ENCODE results near the gene GPSM1.

The GPSM1 gene

DNA sequence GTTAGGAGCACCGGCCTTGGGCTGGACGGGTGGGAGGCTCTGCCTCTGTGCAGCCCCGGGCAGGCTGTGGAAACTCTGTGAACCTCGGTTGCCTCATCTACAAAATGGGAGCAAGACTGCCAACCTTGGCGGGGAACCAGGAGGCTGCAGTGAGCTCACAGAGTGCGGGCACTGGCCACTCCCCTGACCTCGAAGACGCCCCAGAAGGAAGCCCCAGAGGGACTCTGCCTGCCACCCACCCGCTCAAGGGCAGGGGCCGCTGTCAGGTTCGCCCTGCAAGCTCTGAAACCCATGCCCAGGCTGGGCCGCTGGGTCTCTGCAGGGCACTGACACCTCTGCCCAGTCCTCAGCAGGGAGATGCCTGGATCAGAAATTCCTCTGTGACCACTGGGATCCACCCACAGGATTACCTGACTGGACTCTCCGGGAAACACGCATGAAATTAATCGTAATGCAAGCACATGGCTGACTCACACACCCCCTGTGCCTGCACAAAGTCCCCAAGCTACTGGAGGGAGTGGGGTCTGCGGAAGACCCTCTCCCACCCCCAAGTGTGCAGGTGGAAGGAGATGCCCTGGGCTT lies 30.8 kb upstream of the GPSM1 start:
- Mint-ChIP-seq H3K4me1 (no peaks in the 10 kb centered on the region), H3K36me3 (no peaks in the 10 kb centered on the region), H3K9me3 (no peaks in the 10 kb centered on the region), H3K27ac (no peak overlapping the region), H3K27me3 (peaks cover 6% of the 10 kb centered on the region), H3K4me3 (no peak overlapping the region)
- ATAC-seq (ENCODE audit: low read depth) (no peak), DNase-seq (ENCODE audit: low spot score in 2 of 2) (no peak)

DNA sequence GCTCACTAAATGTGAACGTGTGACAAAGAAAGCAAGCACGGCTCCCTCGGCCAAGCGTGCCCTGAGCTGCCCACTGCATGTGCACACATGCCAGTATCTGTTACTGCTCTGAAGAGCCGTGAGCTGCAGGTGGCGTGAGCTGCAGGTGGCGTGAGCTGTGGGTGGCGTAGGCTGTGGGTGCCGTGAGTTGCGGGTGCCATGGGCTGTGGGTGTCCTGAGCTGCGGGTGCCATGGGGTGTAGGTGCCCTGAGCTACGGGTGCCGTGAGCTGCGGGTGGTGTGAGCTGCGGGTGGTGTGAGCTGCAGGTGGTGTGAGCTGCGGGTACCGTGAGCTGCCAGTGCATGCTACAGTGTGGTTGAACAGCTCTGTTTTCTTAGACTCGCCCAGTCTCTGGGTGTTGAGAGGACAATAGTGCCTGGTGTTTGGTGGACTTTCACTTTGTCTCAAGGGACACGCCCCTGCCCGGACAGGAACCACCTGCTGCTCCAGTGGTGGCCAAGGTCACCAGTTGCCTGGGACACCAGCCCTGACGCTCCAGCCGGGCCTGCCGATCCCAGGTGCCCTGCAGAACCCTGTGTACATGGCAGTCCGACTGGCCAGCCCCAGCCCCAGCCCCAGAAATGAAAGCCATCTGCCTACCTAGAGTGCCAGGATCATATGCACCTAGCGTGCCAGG lies 30.2 kb upstream of the GPSM1 start:
- DNase-seq (ENCODE audit: low spot score in 2 of 2) (no peak), ATAC-seq (ENCODE audit: low read depth) (peak; percentile 5)
- Mint-ChIP-seq H3K36me3 (no peaks in the 10 kb centered on the region), H3K27ac (no peak overlapping the region), H3K9me3 (no peaks in the 10 kb centered on the region), H3K27me3 (peaks cover 6% of the 10 kb centered on the region), H3K4me3 (no peak overlapping the region), H3K4me1 (no peaks in the 10 kb centered on the region)

DNA sequence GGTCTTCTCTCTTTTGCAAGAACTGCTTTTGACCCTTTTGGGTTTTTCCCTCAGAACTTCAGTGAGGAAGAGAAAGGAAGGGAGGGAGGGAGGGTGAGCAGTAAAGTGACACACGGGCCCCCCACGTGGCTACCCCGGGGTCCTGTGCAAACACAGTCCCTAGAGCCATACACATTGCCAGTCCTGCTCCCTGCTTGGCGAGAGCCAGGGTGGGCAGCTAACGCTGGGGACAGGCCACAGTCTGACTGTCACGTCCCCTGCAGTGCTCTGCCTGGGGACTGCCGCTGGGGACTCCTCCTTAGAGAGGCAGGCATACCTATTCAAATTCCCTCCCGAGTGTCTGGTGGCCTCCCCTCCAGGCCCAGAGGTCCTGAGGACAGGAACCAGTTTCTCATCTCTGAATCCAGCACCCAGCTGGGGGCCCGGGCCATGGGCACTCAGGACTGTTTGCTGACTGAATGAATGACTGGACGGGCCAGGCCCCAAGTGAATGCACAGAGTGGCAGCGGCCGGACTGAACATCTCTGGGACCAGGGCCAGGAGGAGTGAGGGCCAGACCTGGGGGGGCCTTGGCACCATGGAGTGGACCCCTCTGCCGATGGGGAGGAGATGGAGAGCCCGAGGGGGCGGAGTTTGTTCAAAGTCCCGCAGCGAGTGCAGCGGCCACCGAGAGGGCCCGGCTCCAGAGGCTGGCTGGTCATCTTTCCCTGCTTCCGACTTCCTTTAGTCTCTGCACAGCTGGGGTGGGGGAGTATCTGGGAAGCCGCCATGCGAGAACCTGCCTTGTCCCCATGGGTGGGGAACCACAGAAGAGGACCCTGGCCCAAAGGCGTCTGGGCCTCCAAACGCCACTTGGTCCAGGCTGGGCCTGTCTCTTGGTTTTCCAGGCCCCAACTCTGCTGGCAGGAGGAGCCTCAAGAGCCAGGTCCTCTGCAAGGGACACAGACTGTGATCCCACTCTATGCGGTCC lies 29.3 kb upstream of the GPSM1 start:
- H3K4me3 Mint-ChIP-seq, result no peak overlapping the region
- ATAC-seq (ENCODE audit: low read depth) (no peak), DNase-seq (ENCODE audit: low spot score in 2 of 2) (no peak)
- H3K36me3 Mint-ChIP-seq, result no peaks in the 10 kb centered on the region
- H3K27ac Mint-ChIP-seq, result no peak overlapping the region
- H3K9me3 Mint-ChIP-seq, result no peaks in the 10 kb centered on the region
- H3K27me3 Mint-ChIP-seq, result peaks cover 10% of the 10 kb centered on the region
- H3K4me1 Mint-ChIP-seq, result no peaks in the 10 kb centered on the region

DNA sequence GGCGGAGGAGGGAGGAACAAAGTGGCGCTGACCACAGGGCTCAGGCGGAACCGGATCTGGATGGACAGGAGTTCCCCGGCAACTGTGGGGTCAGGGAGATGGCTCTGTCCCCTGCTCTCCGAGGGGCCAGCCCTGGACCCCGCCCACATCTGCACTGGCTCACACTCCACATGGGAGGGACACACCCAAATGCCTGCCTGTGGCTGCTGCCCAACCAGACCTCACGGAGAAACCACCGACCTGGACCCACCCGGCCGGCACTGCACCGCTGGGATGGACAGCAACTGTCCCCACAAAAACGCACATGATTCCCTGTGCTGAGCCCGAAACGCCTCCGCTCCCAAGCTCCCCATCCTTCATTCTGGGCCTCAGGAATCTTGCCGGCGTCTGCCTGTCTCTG lies 28.2 kb upstream of the GPSM1 start:
- no peak for DNase-seq (ENCODE audit: low spot score in 2 of 2)
- no peak overlapping the region for H3K27ac Mint-ChIP-seq
- no peak for ATAC-seq (ENCODE audit: low read depth)
- no peaks in the 10 kb centered on the region for H3K9me3 Mint-ChIP-seq
- H3K36me3 Mint-ChIP-seq, result no peaks in the 10 kb centered on the region
- H3K27me3 Mint-ChIP-seq, result peaks cover 11% of the 10 kb centered on the region
- no peak overlapping the region for H3K4me3 Mint-ChIP-seq
- no peaks in the 10 kb centered on the region for H3K4me1 Mint-ChIP-seq

DNA sequence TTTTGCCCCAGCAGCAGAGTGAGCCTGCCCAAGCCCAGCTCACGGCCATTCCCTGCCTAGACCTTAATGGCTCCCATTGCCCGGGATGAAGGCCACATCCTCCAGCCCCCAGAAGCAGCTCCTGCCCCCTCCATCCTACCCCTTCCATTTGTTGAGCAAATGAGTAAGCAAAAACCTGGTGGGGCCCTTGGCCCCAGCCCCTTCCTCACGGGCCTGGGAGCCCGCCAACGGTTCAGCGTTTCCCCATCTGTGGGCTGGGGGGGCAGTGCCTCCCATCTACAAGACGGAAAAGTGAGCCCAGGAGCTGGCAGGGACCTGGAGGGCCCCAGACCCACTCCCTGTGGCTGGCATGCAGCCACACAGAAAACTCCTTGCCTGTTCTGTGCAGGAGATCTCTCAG lies 27.8 kb upstream of the GPSM1 start:
- Mint-ChIP-seq H3K4me3 (no peak overlapping the region), H3K27ac (no peak overlapping the region), H3K36me3 (no peaks in the 10 kb centered on the region), H3K27me3 (peaks cover 11% of the 10 kb centered on the region), H3K9me3 (no peaks in the 10 kb centered on the region), H3K4me1 (no peaks in the 10 kb centered on the region)
- ATAC-seq (ENCODE audit: low read depth) (no peak), DNase-seq (ENCODE audit: low spot score in 2 of 2) (no peak)

DNA sequence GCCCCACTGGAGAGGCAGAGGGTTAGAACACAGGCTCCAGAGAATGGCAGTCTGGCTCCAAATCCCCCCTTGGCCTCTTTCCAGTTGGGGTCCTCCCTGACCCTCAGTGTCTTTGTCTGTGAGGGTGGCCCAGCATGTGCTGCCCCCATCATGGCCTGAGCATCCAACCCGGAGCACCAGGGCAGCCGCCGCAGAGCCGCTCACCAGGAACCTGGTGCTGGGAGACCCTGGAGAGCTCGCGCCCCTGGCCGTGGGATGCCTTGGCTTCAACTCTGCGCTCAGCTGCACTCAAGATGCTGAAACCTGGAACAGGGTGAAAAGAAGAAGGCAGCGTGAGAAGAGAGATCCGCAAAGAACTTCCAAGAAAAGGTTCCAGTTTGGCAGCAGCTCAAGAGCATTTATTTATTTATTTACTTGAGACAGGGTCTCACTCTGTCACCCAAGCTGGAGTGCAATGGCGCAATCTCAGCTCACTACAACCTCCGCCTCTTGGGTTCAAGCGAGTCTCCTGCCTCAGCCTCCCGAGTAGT lies 27.3 kb upstream of the GPSM1 start:
- DNase-seq (ENCODE audit: low spot score in 2 of 2) (no peak), ATAC-seq (ENCODE audit: low read depth) (no peak)
- Mint-ChIP-seq H3K27me3 (peaks cover 11% of the 10 kb centered on the region), H3K27ac (no peak overlapping the region), H3K36me3 (no peaks in the 10 kb centered on the region), H3K4me3 (no peak overlapping the region), H3K4me1 (no peaks in the 10 kb centered on the region), H3K9me3 (no peaks in the 10 kb centered on the region)

DNA sequence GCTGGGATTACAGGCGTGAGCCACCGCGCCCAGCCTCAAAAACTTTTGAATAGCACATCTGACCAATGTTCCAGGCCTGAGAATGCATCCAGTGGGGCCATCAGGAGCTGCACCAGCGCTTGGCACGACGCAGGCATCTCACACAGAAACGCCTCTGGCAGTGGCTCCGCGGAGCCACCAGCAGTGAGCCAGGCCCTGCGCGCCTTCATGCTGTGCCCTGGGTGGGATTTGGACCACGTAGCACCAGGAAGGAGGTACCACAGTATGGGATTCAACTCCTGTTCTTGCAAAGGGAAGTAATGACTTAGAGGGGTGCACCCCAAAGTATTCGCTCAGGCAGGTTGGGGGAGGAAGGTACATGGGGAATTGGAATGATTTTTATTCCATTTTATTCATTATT lies 26.5 kb upstream of the GPSM1 start:
- ATAC-seq (ENCODE audit: low read depth) (no peak), DNase-seq (ENCODE audit: low spot score in 2 of 2) (no peak)
- H3K36me3 Mint-ChIP-seq, result no peaks in the 10 kb centered on the region
- no peak overlapping the region for H3K27ac Mint-ChIP-seq
- peaks cover 13% of the 10 kb centered on the region for H3K27me3 Mint-ChIP-seq
- H3K4me1 Mint-ChIP-seq, result no peaks in the 10 kb centered on the region
- H3K9me3 Mint-ChIP-seq, result no peaks in the 10 kb centered on the region
- no peak overlapping the region for H3K4me3 Mint-ChIP-seq

DNA sequence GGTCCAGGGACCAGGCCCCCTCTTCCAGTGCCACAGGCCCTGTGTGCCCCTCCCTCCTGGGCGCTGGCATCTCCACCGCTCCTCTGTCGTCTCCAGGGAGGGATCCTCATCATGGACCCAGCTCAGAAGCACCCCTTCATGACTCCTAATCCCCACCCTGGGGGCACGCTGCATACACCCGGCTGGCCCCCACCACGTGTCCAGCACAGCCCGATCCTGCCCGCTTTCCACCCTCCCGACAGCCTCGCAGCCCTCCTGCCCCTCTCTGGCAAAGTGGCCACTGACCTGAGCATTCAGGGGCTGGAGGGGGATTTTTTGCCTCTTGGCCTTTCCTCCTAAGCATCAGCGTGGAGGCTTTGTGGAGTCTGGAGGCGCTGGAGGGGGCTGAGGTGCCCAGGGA lies 24.8 kb upstream of the GPSM1 start:
- H3K36me3 Mint-ChIP-seq, result no peaks in the 10 kb centered on the region
- no peaks in the 10 kb centered on the region for H3K9me3 Mint-ChIP-seq
- H3K4me3 Mint-ChIP-seq, result no peak overlapping the region
- peaks cover 5% of the 10 kb centered on the region for H3K4me1 Mint-ChIP-seq
- no peak overlapping the region for H3K27ac Mint-ChIP-seq
- DNase-seq (ENCODE audit: low spot score in 2 of 2) (no peak), ATAC-seq (ENCODE audit: low read depth) (no peak)
- H3K27me3 Mint-ChIP-seq, result peaks cover 18% of the 10 kb centered on the region

DNA sequence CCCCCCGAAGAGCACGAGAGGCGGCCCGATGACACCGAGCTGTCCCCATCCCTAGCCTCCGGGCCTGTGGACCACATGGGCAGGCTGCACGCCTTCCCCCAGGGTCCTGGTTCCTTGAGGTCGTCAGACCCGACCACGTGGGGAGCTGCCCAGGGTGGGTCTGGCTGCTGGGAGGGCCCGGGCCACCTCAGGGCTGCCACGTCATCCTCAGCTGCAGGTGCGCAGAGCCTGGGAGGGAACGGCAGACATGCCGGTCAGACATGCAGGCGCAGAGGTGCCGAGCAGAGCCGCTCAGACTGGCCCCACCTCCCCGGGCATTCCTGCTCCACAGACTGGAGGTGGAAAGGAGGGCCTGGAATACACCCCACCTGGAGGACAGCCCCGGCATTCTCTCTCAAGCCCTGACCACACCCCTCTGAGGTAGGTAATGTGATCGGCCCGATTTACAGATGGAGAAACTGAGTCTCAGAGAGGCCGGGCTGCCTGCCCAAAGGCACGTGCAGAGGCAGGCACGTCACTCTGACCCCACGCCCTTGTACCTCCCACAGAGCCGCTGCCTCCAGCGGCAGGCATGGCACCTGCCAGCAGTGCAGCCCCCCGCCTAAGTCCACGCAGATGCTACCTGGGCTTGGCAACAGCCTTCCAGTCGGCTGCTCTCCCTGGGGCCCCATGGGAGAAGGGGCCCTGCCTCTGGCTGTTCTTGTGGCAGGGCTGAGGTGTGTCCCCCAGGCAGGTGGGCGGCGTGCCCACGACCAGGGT lies 24.1 kb upstream of the GPSM1 start:
- H3K4me1 Mint-ChIP-seq, result peaks cover 5% of the 10 kb centered on the region
- H3K27ac Mint-ChIP-seq, result no peak overlapping the region
- H3K4me3 Mint-ChIP-seq, result no peak overlapping the region
- DNase-seq (ENCODE audit: low spot score in 2 of 2), result no peak
- ATAC-seq (ENCODE audit: low read depth), result no peak
- H3K9me3 Mint-ChIP-seq, result no peaks in the 10 kb centered on the region
- H3K36me3 Mint-ChIP-seq, result no peaks in the 10 kb centered on the region
- peaks cover 16% of the 10 kb centered on the region for H3K27me3 Mint-ChIP-seq

DNA sequence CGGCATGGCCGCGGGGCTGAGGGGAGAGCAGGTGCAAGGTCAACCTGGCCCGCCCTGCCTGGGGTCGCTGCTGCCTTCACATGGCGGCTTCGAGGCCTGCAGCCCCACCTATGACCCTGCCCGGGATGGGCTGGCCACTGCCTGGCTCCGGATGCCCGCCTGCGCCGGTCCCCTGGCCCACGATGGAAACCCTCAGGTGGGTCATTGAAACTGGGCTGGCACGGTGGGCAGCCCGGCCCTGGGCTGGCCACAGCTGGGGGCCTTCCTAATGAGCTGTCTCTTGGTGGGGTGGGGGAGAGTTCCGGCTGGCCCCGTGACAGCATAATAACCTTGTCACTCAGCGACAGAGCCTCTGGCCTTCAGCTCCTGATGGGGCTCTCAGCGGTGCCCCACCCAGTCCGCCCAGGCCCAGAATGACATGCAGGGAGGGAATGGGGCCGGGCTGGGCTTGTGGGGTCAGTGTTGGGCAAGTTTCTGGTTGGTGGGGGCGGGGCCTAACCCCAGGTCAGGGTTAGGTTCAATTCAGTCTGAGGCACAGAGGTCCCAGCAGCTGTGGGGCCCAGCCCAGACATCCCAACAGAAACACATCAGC lies 23.4 kb upstream of the GPSM1 start, which contains the start of gene CCDC187:
TSS of gene CCDC187 (minus strand) at position 270 of the 592 bp plus-strand sequence. CDS start at position 6, 264 bp downstream.
- no peak for ATAC-seq (ENCODE audit: low read depth)
- H3K4me1 Mint-ChIP-seq, result peaks cover 5% of the 10 kb centered on the region
- no peak within 1 kb of the TSS for H3K4me3 Mint-ChIP-seq
- no peak within 1 kb of the TSS for H3K27ac Mint-ChIP-seq
- no peaks in the 10 kb centered on the region for H3K36me3 Mint-ChIP-seq
- DNase-seq (ENCODE audit: low spot score in 2 of 2), result no peak
- peaks cover 11% of the 10 kb centered on the region for H3K27me3 Mint-ChIP-seq
- H3K9me3 Mint-ChIP-seq, result no peaks in the 10 kb centered on the region

DNA sequence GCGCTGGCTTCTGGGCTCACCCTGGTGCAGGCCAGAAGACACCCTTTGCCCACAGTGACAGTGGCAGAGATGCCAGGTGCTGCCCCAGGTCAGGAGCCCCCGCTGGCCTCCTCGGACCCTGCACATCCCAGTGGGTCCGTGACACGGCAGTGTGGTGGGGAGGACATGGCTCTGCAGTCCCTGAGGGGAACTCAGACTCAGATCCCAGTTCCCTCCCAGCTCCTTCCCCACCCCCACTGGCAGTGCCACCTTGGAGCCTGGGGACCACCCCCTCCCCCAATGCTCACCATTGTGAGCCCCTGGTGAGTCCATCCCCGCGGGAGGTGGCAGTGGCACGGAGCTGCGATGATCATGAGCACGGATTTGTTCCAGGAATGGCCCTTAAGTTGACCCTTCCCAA lies 22.9 kb upstream of the GPSM1 start:
- H3K9me3 Mint-ChIP-seq, result no peaks in the 10 kb centered on the region
- DNase-seq (ENCODE audit: low spot score in 2 of 2) (no peak), ATAC-seq (ENCODE audit: low read depth) (no peak)
- H3K27ac Mint-ChIP-seq, result no peak overlapping the region
- H3K27me3 Mint-ChIP-seq, result peaks cover 11% of the 10 kb centered on the region
- no peaks in the 10 kb centered on the region for H3K36me3 Mint-ChIP-seq
- H3K4me3 Mint-ChIP-seq, result no peak overlapping the region
- H3K4me1 Mint-ChIP-seq, result peaks cover 5% of the 10 kb centered on the region

DNA sequence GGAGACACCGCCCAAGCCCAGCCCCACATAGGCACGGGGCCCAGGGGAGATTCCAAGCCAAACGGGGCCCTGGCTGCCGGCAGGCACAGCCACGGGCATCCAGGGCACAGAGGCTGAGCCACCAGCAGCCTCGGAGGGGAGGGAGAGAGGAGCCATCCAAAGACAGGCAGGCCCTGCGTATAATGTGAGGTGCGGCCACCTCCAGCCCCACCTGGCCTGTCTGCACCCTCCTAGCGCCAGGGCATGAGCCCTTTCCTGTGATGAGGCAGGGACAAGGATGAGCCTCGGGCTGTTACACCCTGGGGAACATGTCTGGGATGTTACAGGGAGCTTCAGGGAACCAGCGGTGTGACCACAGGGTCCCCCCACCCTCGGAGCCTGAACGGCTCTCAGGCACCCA lies 22.4 kb upstream of the GPSM1 start:
- H3K4me3 Mint-ChIP-seq, result no peak overlapping the region

DNA sequence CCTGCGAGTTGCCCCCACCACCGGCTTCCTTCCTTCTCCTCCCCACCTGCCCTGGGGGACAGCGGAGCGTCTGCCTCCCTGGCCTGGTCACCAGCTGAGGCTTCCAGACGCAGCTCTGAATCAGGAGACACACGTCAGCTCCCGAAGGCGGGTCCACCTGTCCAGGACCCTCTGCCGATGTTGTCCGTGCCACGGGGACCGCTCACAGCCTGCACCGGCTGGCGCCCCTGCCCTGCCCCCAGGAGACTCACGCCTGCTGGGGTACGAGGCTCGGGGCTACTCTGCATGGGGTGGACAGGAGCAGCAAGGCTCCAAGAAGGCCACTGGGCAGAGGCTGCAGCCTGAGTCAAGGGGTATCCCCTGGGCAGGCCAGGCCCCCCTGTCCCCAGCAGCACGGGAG lies 21.5 kb upstream of the GPSM1 start:
- peaks cover 11% of the 10 kb centered on the region for H3K27me3 Mint-ChIP-seq
- H3K36me3 Mint-ChIP-seq, result no peaks in the 10 kb centered on the region
- peaks cover 5% of the 10 kb centered on the region for H3K4me1 Mint-ChIP-seq
- no peak overlapping the region for H3K4me3 Mint-ChIP-seq
- H3K27ac Mint-ChIP-seq, result no peak overlapping the region
- no peak for DNase-seq (ENCODE audit: low spot score in 2 of 2)
- H3K9me3 Mint-ChIP-seq, result no peaks in the 10 kb centered on the region
- no peak for ATAC-seq (ENCODE audit: low read depth)

More for the DNA sequence above, 22.4 kb upstream of the GPSM1 start:
- DNase-seq (ENCODE audit: low spot score in 2 of 2) (no peak), ATAC-seq (ENCODE audit: low read depth) (no peak)
- peaks cover 11% of the 10 kb centered on the region for H3K27me3 Mint-ChIP-seq
- no peaks in the 10 kb centered on the region for H3K36me3 Mint-ChIP-seq
- peaks cover 5% of the 10 kb centered on the region for H3K4me1 Mint-ChIP-seq
- H3K27ac Mint-ChIP-seq, result no peak overlapping the region
- no peaks in the 10 kb centered on the region for H3K9me3 Mint-ChIP-seq
